HepG2 (cell line): ENCODE results near the gene MED19. TPM values are rescaled to one million over a fixed set of nuclear protein-coding genes. Genes with fewer than 3 reads are reported as not detected.

Experiments used
- BHLHE40 ChIP-seq: IDR thresholded peaks from 2 replicates; pipeline ENCODE4 v1.6.1; 2011; ENCODE audit warnings: low read length, improper control_type of control experiment
- CEBPZ ChIP-seq: IDR thresholded peaks from 2 replicates; pipeline ENCODE4 v1.6.1; 2012; ENCODE audit warnings: low read length, improper control_type of control experiment
- CREB1 ChIP-seq, 2 experiments: fragments of 450-650 bp in 1 of 2; IDR thresholded peaks; 2 replicates each; pipeline ENCODE4 v1.6.1; 2016 to 2017; ENCODE audit warnings: control low read depth in 1 of 2, mild to moderate bottlenecking in 1 of 2, missing compliant biosample characterization in 1 of 2, missing genetic modification characterization in 1 of 2
- ELF1 ChIP-seq: sonication (generic); formaldehyde crosslinking; IDR thresholded peaks from 2 replicates; pipeline ENCODE4 v1.4.0; 2020; ENCODE audit warnings: missing genetic modification reagents
- FOXC1 ChIP-seq: sonication (generic); formaldehyde crosslinking; IDR thresholded peaks from 2 replicates; pipeline ENCODE4 v1.8.0; 2022; ENCODE audit warnings: mild to moderate bottlenecking, missing genetic modification reagents, borderline replicate concordance
- KAT2B ChIP-seq: fragments of 150-350 bp; IDR thresholded peaks from 2 replicates; pipeline ENCODE4 v1.6.1; 2014; ENCODE audit warnings: low read depth, low read length, borderline replicate concordance
- MTF1 ChIP-seq: sonication (generic); formaldehyde crosslinking; IDR thresholded peaks from 2 replicates; pipeline ENCODE4 v1.5.0; 2020; ENCODE audit warnings: missing genetic modification reagents
- MXI1 ChIP-seq: IDR thresholded peaks from 3 replicates; pipeline ENCODE4 v1.6.1; 2012; ENCODE audit warnings: low read depth, low read length, inconsistent platforms, borderline replicate concordance
- PHF8 ChIP-seq: sonication (generic); formaldehyde crosslinking; IDR thresholded peaks from 2 replicates; pipeline ENCODE4 v1.5.0; 2020; ENCODE audit warnings: missing genetic modification reagents
- RBAK ChIP-seq: sonication (generic); formaldehyde crosslinking; IDR thresholded peaks from 2 replicates; pipeline ENCODE4 v1.5.1; 2020; ENCODE audit warnings: mild to moderate bottlenecking, missing genetic modification reagents
- RFXAP ChIP-seq: sonication (generic); formaldehyde crosslinking; IDR thresholded peaks from 2 replicates; pipeline ENCODE4 v1.4.0; 2020; ENCODE audit warnings: missing genetic modification reagents, borderline replicate concordance
- SP4 ChIP-seq: sonication (generic); formaldehyde crosslinking; IDR thresholded peaks from 2 replicates; pipeline ENCODE4 v1.8.1; 2023; ENCODE audit warnings: mild to moderate bottlenecking, missing genetic modification reagents
- TAF1 ChIP-seq: sonication (generic); formaldehyde crosslinking; IDR thresholded peaks from 2 replicates; pipeline ENCODE4 v1.4.0; 2020; ENCODE audit warnings: missing genetic modification reagents
- ZNF687 ChIP-seq: sonication (generic); formaldehyde crosslinking; IDR thresholded peaks from 2 replicates; pipeline ENCODE4 v1.5.1; 2020; ENCODE audit warnings: mild to moderate bottlenecking, missing genetic modification reagents, moderate library complexity
- ZNF703 ChIP-seq: sonication (generic); formaldehyde crosslinking; IDR thresholded peaks from 2 replicates; pipeline ENCODE4 v1.5.1; 2020; ENCODE audit warnings: missing genetic modification reagents, mild to moderate bottlenecking, moderate library complexity, borderline replicate concordance
- ZNF747 ChIP-seq: sonication (generic); formaldehyde crosslinking; IDR thresholded peaks from 2 replicates; pipeline ENCODE4 v1.8.1; 2023; ENCODE audit warnings: missing genetic modification reagents, mild to moderate bottlenecking, borderline replicate concordance
- ZSCAN25 ChIP-seq: sonication (generic); formaldehyde crosslinking; IDR thresholded peaks from 2 replicates; pipeline ENCODE4 v1.8.0; 2022; ENCODE audit warnings: mild to moderate bottlenecking, missing genetic modification reagents
- polyA plus RNA-seq, 8 experiments: library from polyadenylated mRNA; depleted of rRNA in 3 of 8; stranded (reverse) in 7 of 8; unstranded in 1 of 8; fragments of >200 nt; fragmentation: Illumina TruSeq in 4 of 8; extraction: Trizol in 4 of 8; gene quantifications; 2 replicates each; pipeline versions ENCODE4 v1.2.1 to v1.2.3, GENCODE V29; 2011 to 2016; ENCODE audit warnings: low read depth in 4 of 8, missing spikeins in 1 of 8, mixed read lengths in 1 of 8; ENCODE audit not compliant: insufficient read depth in 1 of 8
- total RNA-seq, 5 experiments: library from RNA; depleted of rRNA; stranded (reverse); fragments of >200 nt; fragmentation: Illumina TruSeq; extraction: Trizol; gene quantifications; 2 replicates each; pipeline ENCODE4 v1.2.3, GENCODE V29; 2016; ENCODE audit warnings: low read depth in 1 of 5
- TF ChIP-seq, protein P1 (sequence below): IDR thresholded peaks from 2 replicates; pipeline ENCODE4 v1.6.1; 2016

Gene MED19
- total and polyA plus RNA-seq, 2 of the 13 experiments (the other 11 are each of a cell fraction or from before 2014, with no cell fraction given): 12.9 to 13.8 TPM

- peak; percentile 53; the same call in 1 of the 2 replicates for TF ChIP-seq RBAK (CRISPR knock-in tag)
- TF ChIP-seq KAT2B: no peak
- TF ChIP-seq ELF1 (CRISPR knock-in tag): peak; percentile 83
- no peak for TF ChIP-seq ZNF703 (CRISPR knock-in tag)
- TF ChIP-seq TAF1: peak; percentile 70; the same call in 1 of the 2 replicates
- TF ChIP-seq CEBPZ: peak; percentile 68
- TF ChIP-seq RFXAP (CRISPR knock-in tag): 0 out of 2 replicates have a peak, but pooled peaks have one; percentile 23
- TF ChIP-seq ZNF747 (CRISPR knock-in tag): peak; percentile 59; the same call in 1 of the 2 replicates
- TF ChIP-seq FOXC1 (CRISPR knock-in tag): peak; percentile 59; the same call in 1 of the 2 replicates
- no peak for TF ChIP-seq BHLHE40
- TF ChIP-seq CREB1 (IDR thresholded peaks at IDR 0.05): peak; percentile 88
- peak; percentile 98 for TF ChIP-seq CREB1 (CRISPR knock-in tag; IDR thresholded peaks at IDR 0.05)
- TF ChIP-seq, protein P1, sequence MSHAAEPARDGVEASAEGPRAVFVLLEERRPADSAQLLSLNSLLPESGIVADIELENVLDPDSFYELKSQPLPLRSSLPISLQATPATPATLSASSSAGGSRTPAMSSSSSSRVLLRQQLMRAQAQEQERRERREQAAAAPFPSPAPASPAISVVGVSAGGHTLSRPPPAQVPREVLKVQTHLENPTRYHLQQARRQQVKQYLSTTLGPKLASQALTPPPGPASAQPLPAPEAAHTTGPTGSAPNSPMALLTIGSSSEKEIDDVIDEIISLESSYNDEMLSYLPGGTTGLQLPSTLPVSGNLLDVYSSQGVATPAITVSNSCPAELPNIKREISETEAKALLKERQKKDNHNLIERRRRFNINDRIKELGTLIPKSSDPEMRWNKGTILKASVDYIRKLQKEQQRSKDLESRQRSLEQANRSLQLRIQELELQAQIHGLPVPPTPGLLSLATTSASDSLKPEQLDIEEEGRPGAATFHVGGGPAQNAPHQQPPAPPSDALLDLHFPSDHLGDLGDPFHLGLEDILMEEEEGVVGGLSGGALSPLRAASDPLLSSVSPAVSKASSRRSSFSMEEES: peak; percentile 7; the same call in 1 of the 2 replicates
- no peak for TF ChIP-seq MTF1 (CRISPR knock-in tag)
- TF ChIP-seq SP4 (CRISPR knock-in tag): peak; percentile 55; the same call in 1 of the 2 replicates
- TF ChIP-seq ZSCAN25: no peak
- peak; percentile 58 for TF ChIP-seq ZNF687 (CRISPR knock-in tag)
- peak; percentile 51; the same call in 1 of the 2 replicates for TF ChIP-seq PHF8
- TF ChIP-seq MXI1: peak; percentile 75; the same call in 1 of the 3 replicates
Observed at GRCh38 chr11:57712256-57713150, 488 bp upstream of the MED19 start, which contains the start of gene TMX2 (continued).
